HG03095 (cell line): ENCODE results near the gene HIPK3.

ENCODE experiments used
- ATAC-seq: cut with Tn5 transposase; IDR thresholded peaks from one replicate; pipeline ENCODE4 v1.9.1; 2021; ENCODE audit warnings: moderate library complexity; ENCODE audit not compliant: unreplicated experiment

HIPK3 gene

DNA sequence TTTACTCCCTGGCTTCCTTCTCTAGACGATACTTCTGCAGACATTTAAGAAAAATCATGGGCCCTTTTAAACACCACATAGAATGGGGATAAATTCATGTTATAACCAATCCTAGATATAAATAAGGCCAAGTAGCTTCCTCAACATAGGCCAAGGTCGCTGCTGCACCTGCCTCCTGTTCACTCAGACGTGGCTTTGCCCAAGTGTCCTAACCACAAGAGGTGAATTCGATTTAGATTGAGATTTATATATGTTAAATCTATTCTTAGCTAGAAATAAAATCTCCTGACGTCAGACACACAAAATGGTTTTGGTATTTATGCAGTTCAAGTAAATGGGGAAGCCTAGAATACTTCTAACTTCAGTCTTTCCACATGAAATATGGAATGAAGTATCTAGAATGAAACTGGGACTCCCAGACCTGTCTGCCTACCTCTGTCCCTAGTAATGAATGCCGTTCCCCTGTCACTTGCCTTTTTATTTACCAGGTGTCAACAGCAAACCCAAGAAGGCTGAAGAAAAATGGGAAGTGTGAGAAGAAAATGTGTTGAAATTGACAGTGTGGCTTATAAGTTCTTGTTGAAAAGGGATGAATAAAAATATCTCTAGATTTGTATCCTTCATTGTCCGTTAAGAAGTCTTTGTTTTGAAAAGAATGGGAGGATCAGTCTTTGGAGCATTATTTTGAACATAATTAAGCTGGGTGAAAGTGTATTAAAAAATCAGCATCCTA lies 131.8 kb downstream of the HIPK3 start:
- no peak for ATAC-seq

DNA sequence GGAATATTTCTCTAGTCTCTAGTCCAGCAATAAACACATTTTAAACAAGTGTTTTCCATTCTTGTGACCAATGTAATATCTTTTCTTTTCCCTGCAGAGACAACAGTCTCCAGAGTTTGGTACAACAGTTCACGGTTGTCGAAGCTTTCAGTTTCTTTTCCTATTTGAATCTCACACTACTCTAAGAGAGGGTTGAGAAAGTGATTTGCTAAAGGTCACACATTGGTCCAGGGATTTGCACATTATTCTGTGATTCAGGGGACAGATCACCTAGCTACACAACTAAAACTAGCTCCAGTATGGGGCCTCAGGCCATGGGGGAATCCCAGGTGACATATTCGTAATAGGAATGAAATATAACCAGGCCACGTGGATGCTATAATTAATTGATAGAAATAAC lies 132.5 kb downstream of the HIPK3 start:
- peak; percentile 57 for ATAC-seq

DNA sequence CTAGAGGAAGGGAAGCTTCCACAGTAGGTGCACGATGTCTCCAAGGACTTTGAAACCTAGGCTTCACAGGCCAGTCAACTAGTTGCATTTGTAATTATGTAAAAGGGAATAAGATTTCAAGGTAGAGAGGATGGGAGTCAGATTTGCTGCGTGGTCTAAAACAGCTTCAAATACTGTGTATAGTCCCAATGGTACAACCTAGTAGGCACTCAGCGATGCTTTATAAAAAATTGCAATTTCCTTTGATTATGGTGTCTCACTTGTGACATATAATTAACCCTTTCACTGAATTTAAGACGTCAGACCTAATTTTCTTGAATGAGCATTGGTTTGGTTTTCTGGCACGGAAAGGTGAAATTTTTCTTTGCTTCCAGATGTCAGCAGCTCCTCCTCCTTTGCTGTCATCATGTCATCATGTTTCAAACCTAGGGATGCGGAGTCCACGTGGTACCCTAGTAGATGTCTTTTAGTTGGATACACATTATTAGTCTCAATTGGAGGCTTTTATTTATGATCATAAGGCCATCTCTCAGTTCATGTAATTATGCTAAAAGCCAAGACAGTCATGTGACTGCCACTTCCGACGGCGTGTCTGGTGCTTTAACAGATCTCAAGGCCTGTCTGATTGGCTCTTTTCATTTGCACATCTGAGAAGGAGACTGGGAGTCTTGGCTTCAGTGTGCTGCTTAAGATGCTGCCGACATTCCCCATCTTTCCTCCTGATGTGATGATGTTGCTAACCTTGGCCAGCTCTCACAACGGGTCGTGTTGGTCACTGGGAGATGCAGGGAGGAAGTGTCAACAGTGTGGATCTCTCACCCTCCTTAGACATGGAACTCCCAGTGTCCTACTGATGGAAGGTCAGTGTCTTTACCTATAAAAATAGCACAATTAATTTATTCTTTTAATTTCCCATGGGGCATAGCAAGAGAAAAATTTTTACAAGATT lies 134.0 kb downstream of the HIPK3 start:
- no peak for ATAC-seq

DNA sequence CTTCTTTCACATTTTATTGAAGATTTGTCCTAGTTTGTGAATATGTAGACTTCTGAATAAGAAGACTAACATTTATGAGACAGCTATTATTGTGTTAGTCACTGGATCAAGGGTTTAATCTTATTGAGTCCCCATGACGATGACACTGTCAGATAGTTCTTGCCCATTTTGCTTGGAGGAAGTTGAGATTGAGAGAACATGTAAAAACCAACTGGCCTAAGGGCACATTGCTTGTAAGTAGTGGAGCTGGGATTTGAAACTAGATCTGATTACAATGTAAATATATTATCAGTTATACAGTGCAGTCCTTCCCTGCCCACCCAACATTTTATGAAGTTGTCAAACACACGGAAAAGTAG lies 134.7 kb downstream of the HIPK3 start:
- ATAC-seq = no peak

DNA sequence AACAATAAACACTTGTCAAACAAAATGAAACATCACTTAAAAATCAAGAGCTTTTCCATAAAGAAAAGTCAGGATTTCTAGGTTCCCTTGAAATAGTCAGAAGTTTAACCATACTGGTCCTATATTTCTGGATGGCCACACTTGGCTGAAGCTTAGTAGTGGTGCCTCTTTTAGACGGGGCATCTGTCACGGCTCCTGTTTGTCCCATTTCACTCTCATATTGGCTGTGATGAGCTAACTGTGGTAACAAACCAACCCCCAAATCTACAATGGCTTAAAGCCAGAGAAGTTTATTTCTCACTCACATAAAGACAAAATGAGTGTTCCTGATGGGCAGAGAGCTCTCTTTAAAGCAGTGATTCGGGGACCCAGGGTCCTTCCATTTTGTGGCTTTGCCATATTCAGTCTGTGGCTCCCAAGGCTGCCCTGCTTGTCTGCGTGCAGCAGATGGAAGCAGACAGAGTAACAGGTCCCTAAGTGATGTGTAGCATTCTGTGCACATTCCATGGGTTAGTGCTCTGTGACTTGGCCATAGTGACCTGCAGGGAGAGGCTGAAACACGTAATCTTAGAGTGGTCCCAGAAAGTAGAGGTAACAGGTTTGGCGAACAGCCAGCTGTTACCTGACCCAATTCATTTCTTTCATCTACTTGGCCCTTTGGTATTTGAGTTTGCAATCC lies 137.4 kb downstream of the HIPK3 start:
- no peak for ATAC-seq

DNA sequence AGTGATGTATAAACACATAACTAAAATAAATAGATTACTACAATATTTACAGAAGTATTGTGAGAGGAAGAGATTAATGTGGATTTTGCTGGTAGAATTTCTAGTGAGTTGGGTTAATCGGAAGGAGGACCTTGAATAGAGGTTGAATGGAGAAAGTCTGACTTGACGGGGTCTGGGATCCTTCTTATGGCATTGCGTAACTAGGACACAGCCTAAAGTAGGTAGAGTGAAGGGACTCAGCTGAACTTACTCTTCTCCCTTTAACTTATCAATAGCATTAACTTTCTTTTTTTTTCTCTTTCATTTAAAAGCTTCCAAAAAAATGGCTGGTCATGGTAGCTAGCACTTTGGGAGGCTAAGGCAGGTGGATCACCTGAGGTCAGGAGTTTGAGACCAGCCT lies 139.2 kb downstream of the HIPK3 start:
- no peak for ATAC-seq

DNA sequence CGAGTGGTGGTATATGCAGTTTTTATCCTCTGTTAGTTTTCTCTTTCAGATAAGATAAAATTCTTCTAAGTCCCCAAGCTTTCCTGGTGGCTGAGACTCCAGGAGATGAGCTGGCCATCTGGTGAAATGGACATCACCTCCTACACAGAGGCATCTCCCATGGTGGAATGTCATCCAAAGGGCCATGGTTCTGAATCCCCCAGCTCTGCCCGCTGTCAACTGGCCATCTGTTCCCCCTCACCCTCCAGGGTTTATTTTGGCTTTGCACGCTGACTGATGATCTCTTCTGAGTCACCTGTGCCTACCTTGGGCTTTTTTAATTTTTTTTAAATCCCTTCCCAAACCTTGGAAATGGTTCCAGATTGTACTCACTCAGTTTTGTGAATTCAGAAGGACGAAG lies 142.2 kb downstream of the HIPK3 start:
- no peak for ATAC-seq

DNA sequence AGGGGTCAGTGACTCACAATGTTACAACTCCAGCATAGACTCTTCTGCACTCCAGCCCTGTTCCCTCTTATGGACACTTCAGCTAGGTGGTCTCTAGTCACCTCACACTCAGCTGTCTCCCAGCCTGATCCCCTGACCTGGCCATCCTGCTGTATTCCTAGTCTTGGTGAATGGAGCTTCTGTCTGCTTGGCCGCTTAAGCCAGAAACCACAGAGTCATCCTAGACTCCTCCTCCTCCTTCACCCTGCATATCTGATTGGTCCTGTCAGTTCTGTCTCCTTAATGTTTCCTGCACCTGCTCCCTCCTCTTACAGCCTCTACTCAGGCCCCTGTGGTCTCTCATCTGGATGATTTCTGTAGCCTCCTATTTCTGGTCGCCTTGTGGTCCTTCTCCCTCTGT lies 144.9 kb downstream of the HIPK3 start:
- ATAC-seq = no peak

DNA sequence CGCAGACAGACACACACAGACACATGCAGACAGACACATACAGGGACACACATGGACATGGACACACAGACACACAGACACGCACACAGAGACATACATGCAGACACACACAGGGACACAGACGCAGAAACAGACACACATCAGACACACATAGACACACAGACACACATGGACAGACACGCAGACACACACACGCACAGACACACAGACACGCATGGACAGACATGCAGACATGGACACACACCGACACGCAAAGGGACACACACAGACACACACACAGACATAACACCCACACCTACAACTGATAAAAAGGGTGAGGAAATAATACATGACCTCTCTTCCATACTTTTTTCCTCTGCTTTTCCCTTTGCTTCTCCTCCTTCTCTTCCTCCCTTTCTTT lies 146.2 kb downstream of the HIPK3 start:
- no peak for ATAC-seq

DNA sequence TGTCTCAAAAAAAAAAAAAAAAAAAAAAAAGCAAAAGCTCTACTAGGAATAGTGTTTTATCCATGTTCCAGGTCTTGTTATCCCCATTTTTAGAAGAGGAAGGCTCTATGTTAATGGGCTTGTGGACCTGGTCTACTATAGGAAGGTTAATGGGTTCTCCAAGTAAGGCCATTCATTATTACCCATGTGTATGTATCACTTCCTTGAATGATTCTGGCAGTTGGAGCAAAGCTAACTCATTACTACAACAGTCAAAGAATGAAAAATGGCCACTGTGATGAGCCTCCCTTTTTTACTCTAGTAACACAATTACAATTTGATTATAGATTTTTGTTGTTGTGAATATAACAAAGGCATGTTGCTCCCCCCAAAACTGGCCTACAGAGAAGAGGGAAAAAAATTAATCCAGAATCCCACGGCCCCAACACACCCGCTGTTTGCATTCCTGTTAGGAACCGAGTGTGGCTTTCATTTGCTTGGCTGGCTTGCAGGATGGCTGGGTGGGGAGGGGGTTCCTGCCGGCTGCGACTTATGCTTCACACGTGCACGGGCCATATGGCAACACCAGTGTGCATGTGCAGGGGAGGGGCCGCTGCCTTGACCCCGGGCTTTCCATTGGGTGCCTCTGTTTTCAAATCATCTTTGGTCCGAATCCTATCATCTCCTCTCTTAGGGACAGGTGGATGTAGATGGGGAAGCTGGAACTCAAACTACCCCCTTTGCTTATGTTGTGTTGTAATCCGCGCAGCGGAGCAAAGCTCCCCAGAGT lies 148.8 kb downstream of the HIPK3 start:
- ATAC-seq = no peak
